ENCODE results near the gene AP4B1. TPM values are rescaled to one million over a fixed set of nuclear protein-coding genes. Genes with fewer than 3 reads are reported as not detected.

AP4B1 gene
- total and polyA plus RNA-seq, 3 donors from 2014 or later = 23.4 to 49.6 (median 28.2) TPM

GRCh38 chr1:113846391-113847035 lies 58.1 kb downstream of the AP4B1 start:
- WGBS, 2 donors = 81 to 82% methylated on average over 2 of the region's 2 CpGs

More at GRCh38 chr1:113846391-113847035, 58.1 kb downstream of the AP4B1 start:
- intact Hi-C loops (cut with DNase I; ENCODE audit: low total_unique reads) = no loop called here
- Histone ChIP-seq H3K27me3 (no peaks in the 10 kb centered on the region), H3K4me1 (no peaks in the 10 kb centered on the region), H3K36me3 (ENCODE audit: low read depth, missing control alignments) (no peaks in the 10 kb centered on the region), H3K4me3 (no peak overlapping the region), H3K27ac (no peak overlapping the region), H3K9me3 (no peaks in the 10 kb centered on the region)
- TF ChIP-seq POLR2A (IDR thresholded peaks at IDR 0.05) (no peak), CTCF (IDR thresholded peaks at IDR 0.05) (no peak)
- DNase-seq = no peak

Other genes starting within 250 kb of the AP4B1 start
- 10 to 100 TPM; 29.2 to 46.4 TPM for gene PHTF1, start 145.3 kb downstream of the AP4B1 start, total RNA-seq
- gene PHTF1, start 145.3 kb downstream of the AP4B1 start, polyA plus RNA-seq (ENCODE audit: insufficient read depth, low read depth, low replicate concordance) = 61.7 TPM
- 10 to 100 TPM; 28.5 to 32.5 TPM for gene RSBN1, start 92.3 kb downstream of the AP4B1 start, total RNA-seq
- 27.5 TPM for gene RSBN1, start 92.3 kb downstream of the AP4B1 start, polyA plus RNA-seq (ENCODE audit: insufficient read depth, low read depth, low replicate concordance)
- 1 to 10 TPM in 1 of 2 donors, under 1 TPM in 1; 0.39 to 1.4 TPM for gene PTPN22, start 33.1 kb downstream of the AP4B1 start, total RNA-seq
- 1.6 TPM for gene PTPN22, start 33.1 kb downstream of the AP4B1 start, polyA plus RNA-seq (ENCODE audit: insufficient read depth, low read depth, low replicate concordance)
- under 1 TPM; 0.68 to 0.87 TPM for gene BCL2L15, start 17.2 kb downstream of the AP4B1 start, total RNA-seq
- 2.3 TPM for gene BCL2L15, start 17.2 kb downstream of the AP4B1 start, polyA plus RNA-seq (ENCODE audit: insufficient read depth, low read depth, low replicate concordance)
- 1 to 10 TPM; 7.7 to 8.3 TPM for gene DCLRE1B, start 527 bp upstream of the AP4B1 start, total RNA-seq
- 6.7 TPM for gene DCLRE1B, start 527 bp upstream of the AP4B1 start, polyA plus RNA-seq (ENCODE audit: insufficient read depth, low read depth, low replicate concordance)
- gene HIPK1, start 24.5 kb upstream of the AP4B1 start, total RNA-seq = 100 to 1,000 TPM; 102 to 128 TPM
- 116 TPM for gene HIPK1, start 24.5 kb upstream of the AP4B1 start, polyA plus RNA-seq (ENCODE audit: insufficient read depth, low read depth, low replicate concordance)
- gene OLFML3, start 74.7 kb upstream of the AP4B1 start, total RNA-seq = 1 to 10 TPM; 4.6 to 8.5 TPM
- gene OLFML3, start 74.7 kb upstream of the AP4B1 start, polyA plus RNA-seq (ENCODE audit: insufficient read depth, low read depth, low replicate concordance) = 51.7 TPM
- gene SYT6, start 249.1 kb upstream of the AP4B1 start, total RNA-seq = under 1 TPM; 0.43 to 0.71 TPM
- 0.78 TPM for gene SYT6, start 249.1 kb upstream of the AP4B1 start, polyA plus RNA-seq (ENCODE audit: insufficient read depth, low read depth, low replicate concordance)